H54 (cell line): Measurements from ENCODE around the gene CCDC197.
A peak's percentile ranks its signal among the peaks of the same experiment; 100 is the strongest.

Source experiments
- DNase-seq: peaks from one replicate; pipeline ENCODE4 v3.0.0; 2011; ENCODE audit warnings: low spot score, mixed read lengths; ENCODE audit not compliant: insufficient read length
- FAIRE-seq: peaks from 3 replicates; lab custom pipeline; 2011; peaks lifted over from hg19 to GRCh38; lab: Jason Lieb, UNC
- POLR2A ChIP-seq: IDR thresholded peaks from 2 replicates; pipeline ENCODE4 v1.6.1; 2011; ENCODE audit warnings: low read depth, mild to moderate bottlenecking, low read length

Gene CCDC197

GRCh38 chr14:94009767-94010166, 12.7 kb downstream of the CCDC197 start:
- FAIRE-seq (peak; percentile 79), DNase-seq (peak; percentile 66)
- no peak for TF ChIP-seq POLR2A

- no peak for DNase-seq
Measured at GRCh38 chr14:94010625-94011024, 13.5 kb downstream of the CCDC197 start.

GRCh38 chr14:94011795-94012194, 14.7 kb downstream of the CCDC197 start:
- peak; percentile 30 for FAIRE-seq
- no peak for DNase-seq

More at GRCh38 chr14:94010625-94011024, 13.5 kb downstream of the CCDC197 start:
- no peak for FAIRE-seq
- no peak for TF ChIP-seq POLR2A

GRCh38 chr14:94014382-94014781, 17.3 kb downstream of the CCDC197 start:
- no peak for DNase-seq
- no peak for TF ChIP-seq POLR2A
- no peak for FAIRE-seq

More at GRCh38 chr14:94011795-94012194, 14.7 kb downstream of the CCDC197 start:
- TF ChIP-seq POLR2A = no peak

- no peak for DNase-seq
- FAIRE-seq = no peak
- no peak for TF ChIP-seq POLR2A
Measured at GRCh38 chr14:94015223-94015622, 18.1 kb downstream of the CCDC197 start.

- FAIRE-seq = no peak
- TF ChIP-seq POLR2A = no peak
- no peak for DNase-seq
Measured at GRCh38 chr14:94016446-94016976, 19.4 kb downstream of the CCDC197 start.

- FAIRE-seq (no peak), DNase-seq (no peak)
- no peak for TF ChIP-seq POLR2A
Measured at GRCh38 chr14:94018308-94018707, 21.2 kb downstream of the CCDC197 start.

GRCh38 chr14:94019329-94019728, 22.2 kb downstream of the CCDC197 start:
- FAIRE-seq (no peak), DNase-seq (no peak)
- no peak for TF ChIP-seq POLR2A

DNA sequence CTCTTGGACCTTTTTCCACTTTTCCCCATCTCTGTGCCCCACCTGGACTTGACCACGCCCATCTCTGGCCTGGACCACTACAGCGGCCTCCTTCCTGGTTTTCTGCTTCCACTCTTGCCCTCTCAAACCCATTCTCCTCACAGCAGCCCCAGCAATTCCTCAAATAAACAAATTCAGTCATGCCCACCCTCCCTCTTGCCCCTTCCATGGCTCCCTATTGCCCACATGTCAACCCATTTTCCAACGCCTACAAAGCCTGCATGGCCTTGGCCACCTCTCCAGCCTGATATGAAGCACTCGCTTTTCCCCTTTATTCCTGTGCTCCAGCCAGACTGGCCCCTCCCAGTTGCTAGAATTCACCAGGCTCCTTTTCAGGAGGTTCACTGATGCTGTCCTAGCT, 23.2 kb downstream of the CCDC197 start:
- FAIRE-seq (no peak), DNase-seq (no peak)
- no peak for TF ChIP-seq POLR2A

DNA sequence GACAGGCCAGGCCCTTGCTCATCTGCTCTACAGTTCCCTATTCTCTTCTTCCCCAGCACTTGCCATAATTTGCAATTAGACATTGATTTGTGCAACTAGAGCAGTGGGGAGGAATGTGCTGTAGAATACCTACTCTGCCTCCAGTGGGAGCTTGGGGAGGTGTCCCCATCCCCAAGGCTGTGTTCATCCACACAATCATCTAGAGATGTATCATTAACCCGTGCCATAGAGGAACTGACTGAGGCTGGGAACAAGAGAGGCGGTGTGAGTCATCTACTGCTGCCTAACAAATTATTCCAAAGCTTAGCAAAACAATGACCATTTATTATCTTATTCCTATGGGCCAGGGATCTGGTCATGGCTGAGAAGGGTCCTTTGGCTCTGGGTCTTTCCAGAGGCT, 23.9 kb downstream of the CCDC197 start:
- DNase-seq (peak; percentile 57), FAIRE-seq (peak; percentile 85)
- no peak for TF ChIP-seq POLR2A

DNA sequence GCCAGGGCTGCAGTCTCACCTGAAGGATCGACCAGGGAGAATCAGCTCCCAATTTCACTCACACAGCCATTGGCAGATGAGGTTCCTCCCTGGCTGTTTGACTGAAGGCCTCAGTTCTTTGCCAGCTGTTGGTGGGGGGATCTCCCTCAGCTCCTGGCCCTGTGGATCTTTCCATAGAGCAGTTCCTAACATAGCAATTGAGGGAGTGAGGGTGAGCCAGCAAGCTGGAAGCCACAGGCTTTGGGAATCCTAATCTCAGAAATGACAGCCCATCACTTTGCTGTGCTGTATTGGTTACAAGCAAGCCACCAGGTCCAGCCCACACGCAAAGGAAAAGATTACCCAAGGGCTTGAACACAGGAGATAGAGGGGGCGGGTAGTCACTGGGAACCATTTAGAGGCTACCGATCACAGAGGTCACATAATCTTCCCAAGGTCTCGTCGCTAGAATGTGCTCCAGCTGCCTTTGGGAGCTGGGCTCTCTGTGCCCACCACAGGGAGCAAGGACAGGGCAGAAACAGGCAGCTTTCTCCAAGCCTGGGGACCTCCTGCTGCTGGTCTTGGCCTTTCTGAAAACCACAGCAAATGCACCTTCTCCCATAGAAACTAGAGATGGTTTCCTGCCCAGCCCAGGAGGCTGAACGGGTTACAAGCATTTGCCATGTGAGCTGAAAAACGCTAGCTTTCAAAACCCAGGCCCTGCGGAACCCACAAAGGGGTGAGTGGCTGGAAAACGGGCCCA, 24.5 kb downstream of the CCDC197 start:
- no peak for DNase-seq
- no peak for FAIRE-seq
- TF ChIP-seq POLR2A = no peak

- no peak for TF ChIP-seq POLR2A
- no peak for DNase-seq
- FAIRE-seq = no peak
Measured at GRCh38 chr14:94022532-94023411, 25.7 kb downstream of the CCDC197 start.

DNA sequence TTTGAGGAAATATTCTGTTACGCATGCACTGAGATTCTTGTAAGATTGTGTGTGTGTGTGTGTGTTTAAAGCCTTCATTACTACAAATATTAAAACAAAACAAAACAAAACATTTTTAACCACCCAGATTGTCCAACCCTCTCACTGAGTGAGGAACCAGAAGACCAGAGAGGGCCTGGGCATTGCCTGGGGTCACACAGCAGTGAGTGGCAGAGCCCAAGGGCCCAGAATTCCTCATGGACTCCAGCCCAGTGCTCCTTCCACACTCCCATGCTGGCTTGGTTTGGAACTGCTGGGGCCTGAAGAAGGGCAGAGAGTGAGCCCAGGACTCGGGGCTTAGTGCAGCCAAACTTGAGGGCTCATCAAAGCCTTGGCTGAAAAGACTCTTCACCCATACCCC, 27.4 kb downstream of the CCDC197 start:
- FAIRE-seq (no peak), DNase-seq (no peak)
- TF ChIP-seq POLR2A = no peak

- TF ChIP-seq POLR2A = no peak
- FAIRE-seq (no peak), DNase-seq (no peak)
Measured at GRCh38 chr14:94025720-94026119, 28.6 kb downstream of the CCDC197 start.
